Stimulated activated CD4-positive, alpha-beta T cell treated with anti-CD3 and anti-CD28 coated beads, Interleukin-15, amount 100 ng/mL, for 24 hours (primary cell): ENCODE measurements around the gene CAPSL.
"Not testable (repeated sequence)": the region's sequence is repeated elsewhere in the genome, so short reads cannot be mapped to it uniquely, and the experiment has no call there.

ENCODE experiments used
- DNase-seq: peaks from one replicate; pipeline ENCODE4 v3.0.0-alpha.2; 2020

The CAPSL gene

DNA sequence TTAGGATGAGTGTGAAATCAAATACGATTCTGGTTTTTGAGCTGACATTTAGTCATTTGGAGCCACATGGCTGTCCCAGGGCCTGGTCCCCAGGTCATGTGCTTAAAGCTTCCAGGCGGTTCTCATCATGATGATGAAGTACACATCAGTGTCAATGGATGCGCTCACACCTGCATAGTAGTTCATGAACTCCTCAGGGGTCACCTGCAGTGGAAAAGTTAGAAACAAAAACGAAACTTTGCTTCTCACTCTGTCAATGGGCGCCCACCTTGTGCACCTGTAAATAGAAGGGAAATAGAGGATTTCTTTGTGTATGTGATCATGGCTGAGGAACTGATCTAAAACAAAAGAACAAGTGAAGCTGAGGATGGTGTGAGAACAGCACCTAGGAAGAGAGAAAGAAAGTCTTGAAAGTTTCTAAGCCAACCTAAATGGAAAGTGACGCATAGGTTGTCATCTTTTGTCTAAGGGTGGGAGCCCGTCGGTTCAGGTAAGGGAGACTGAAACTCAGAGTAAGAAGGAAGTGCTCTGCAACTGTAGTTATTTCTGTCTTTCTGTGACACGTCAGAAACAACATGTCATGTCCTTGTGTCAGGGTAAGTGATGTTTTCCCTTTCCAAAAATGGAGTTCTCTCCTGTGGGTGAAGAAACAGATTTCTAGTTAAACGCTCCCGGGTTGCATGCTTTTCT lies 33.8 kb downstream of the CAPSL start:
- peak; percentile 60 for DNase-seq

- peak; percentile 49 for DNase-seq
These were observed 34.7 kb downstream of the CAPSL start for GRCh38 chr5:35903631-35904203.

DNA sequence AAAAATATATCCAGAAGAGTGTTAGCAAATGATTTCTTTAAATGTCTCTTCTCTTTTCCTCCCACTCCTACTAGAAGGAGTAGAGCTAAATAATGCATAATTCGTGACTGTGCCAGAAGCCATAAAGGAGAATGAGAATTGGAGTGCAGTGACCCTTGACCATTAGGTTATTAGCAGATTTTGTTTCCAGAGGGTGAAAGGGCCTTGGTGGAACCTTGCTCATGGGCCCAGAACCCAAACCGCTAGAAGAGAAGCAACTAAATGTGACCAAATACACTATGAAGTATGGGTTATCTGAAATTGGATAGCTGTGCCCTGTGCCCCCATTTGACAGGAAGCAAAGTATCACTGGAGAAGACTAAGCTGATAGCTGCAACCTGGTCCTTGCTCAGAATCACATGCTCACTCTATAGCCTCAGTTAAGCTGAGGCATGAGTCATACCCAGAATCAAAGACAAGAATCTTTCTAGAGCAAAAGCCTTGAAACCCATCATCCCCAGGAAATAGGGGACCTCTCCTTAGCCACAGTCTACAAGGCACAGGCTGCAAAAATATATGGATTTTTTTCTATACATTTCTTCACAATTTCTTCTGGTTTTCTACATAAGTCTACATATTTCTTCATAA lies 36.3 kb downstream of the CAPSL start:
- peak; percentile 37 for DNase-seq

- no peak for DNase-seq
These were observed 37.3 kb downstream of the CAPSL start for GRCh38 chr5:35900972-35901695.

GRCh38 chr5:35899800-35900199 lies 38.6 kb downstream of the CAPSL start:
- no peak for DNase-seq

DNA sequence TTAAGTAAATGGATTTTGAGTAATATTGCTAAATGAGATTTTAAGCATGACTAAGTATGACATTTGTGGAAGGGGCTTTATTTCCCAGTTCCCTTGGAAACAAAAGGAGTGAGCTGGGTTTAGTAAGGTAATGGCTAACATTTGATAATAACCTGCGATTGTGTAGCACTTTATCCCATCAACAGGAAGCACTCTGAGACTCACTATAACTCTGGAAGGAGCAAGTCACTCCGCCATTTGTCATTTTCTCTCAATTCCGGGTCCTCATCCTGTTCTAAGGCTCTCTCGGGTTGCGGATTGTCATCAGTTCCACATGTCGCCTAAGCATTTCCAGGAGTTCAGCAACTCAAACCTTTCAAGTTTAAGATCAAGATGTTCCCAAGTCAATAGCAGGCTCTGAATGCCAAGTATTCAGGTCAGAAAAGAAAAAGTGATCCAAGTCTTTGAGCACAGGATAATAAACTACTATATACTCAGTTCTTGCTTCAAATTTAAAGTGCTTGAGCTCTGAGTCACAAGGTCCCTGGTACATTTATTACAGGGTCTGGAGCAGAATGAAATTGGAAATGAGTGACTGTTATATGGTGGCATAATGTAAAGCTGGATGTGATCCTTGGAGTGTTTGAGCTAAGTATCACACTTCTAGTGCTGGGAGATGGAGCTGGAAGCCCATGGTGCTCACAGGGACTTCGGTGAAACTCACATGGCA lies 39.3 kb downstream of the CAPSL start:
- no peak for DNase-seq

- no peak for DNase-seq
These were observed 44.3 kb downstream of the CAPSL start for GRCh38 chr5:35894131-35894530.

DNA sequence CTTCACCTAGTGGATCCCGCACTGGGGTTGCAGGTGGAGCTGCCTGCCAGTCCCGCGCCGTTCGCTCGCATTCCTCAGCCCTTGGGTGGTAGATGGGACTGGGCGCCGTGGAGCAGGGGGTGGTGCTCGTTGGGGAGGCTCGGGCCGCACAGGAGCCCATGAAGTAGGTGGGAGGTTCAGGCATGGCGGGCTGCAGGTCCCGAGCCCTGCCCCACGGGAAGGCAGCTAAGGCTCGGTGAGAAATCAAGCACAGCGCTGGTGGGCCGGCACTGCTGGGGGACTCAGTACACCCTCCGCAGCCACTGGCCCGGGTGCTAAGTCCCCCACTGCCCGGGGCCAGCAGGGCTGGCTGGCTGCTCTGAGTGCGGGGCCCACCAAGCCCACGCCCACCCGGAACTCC lies 45.6 kb downstream of the CAPSL start:
- DNase-seq, result not testable (repeated sequence)

- no peak for DNase-seq
These were observed 48.1 kb downstream of the CAPSL start for GRCh38 chr5:35890021-35891020.

DNA sequence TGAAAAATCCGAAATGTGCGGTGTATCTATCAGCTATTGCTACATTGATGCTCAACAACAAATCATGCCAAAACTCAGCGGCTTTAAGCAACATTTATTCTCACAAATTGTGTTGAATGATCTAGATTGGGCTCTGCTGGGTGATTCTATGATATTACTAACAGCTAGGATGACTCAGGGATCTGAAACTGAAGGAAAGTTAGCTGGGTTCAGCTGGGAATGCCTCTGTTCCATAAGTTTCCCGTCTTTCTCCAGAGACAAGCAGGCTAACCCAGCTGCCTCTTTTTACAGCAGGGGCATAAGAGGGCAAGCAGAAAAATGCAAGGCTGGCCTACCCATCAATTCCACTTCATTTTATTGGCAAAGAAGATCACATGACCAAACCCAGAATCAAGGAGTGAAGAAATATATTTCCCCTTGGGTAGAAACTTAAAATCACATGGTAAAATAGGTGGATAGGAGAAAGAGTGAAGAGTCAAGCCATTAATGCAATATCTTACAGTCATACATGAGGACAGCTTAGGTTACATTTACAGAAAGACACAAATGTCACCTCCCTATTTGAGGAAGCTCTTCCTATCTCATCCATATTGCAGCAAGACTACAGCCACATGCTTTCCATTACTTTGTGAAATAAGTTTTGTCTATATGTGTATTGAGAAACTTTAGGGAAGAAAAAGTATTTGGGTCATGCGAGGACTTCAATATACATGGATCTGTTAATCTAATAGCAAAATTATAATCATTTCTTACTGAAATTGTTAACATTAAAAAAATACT lies 50.9 kb downstream of the CAPSL start:
- DNase-seq, result no peak

GRCh38 chr5:35886381-35886780 lies 52.0 kb downstream of the CAPSL start:
- DNase-seq, result no peak

DNA sequence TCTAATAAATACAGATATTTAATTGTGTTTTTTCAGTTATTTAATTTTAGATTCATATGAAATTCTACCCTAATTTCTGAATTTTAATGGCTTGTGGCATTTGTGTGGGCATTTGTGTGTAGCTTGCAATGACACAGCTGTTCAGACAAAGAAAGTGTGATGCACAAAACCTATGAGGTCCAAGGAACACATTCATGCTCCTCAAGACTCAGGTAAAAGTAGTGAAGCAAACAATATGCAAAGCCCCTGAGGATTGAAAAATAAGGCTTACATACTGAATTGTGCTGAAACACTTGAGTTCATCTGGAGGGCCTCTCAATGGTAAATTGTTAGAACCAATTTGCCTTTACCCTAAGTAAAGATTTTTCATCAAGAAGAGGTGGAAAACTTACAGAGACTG lies 53.6 kb downstream of the CAPSL start:
- DNase-seq, result no peak

DNA sequence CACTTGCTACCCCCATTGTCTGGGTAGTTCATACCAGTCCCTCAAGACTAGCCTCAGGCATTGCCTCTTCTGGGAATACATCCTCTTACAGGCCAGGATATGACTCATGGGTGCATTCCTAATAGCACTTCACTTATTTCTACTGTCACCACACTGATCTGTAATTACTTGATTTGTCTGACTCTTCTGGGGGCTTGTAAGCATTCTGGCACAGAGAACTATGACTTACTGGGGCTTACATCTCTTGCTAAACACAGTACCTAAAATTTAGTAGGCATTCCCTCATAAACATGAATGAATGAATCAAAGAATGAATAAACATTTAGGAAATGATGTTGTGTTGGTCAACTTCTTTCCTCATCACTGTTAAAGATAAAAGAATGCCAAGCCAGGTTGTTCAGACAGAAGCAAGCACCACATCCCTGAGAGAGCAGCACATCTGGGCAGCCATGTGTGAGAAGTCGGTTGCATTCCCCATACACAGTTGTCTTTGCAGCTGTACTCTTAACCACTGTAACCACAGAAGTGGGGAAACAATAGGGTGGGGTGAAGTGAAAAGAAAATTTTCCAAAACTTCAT lies 54.1 kb downstream of the CAPSL start:
- DNase-seq, result no peak

- no peak for DNase-seq
These were observed 56.7 kb downstream of the CAPSL start for GRCh38 chr5:35881758-35882157.

DNA sequence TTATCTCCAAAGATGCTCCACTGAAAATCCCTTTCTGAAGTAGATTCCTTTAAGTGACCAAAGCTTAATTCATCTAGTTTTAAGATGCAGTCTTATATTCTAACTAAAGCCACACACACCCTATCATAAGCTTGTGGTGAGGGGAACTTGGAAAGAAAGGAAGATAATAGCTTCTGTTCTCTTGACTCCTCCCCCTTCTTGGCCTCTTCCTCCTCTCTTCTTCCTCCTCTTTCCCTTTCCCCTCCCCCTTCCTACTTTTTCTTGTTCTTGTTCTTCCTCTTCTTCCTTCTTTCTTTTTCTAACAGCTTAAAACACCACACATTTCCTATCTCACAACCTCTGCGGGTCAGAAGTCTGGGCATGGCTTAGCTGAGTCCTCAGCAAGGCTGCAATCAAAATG lies 58.3 kb downstream of the CAPSL start:
- no peak for DNase-seq

- no peak for DNase-seq
These were observed 58.8 kb downstream of the CAPSL start for GRCh38 chr5:35879649-35880048.

DNA sequence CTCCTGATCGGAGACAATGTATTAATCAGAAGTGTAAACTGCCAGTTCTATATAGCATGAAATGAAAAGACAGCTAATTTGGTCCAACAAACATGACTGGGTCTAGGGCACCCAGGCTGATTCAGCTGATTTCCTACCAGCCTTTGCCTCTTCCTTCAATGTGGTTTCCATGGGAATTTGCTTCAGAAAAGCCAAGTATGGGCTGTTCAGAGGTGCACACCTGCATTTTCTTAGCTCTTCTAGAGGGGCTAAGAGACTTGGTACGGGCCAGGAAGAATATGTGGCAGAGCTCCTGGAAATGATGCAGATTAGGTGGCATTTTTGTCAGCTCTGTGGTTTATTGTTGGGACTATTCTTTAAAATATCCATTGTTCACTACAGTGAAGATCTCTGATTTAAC lies 59.3 kb downstream of the CAPSL start:
- DNase-seq, result no peak

GRCh38 chr5:35878079-35878478 lies 60.3 kb downstream of the CAPSL start:
- no peak for DNase-seq

DNA sequence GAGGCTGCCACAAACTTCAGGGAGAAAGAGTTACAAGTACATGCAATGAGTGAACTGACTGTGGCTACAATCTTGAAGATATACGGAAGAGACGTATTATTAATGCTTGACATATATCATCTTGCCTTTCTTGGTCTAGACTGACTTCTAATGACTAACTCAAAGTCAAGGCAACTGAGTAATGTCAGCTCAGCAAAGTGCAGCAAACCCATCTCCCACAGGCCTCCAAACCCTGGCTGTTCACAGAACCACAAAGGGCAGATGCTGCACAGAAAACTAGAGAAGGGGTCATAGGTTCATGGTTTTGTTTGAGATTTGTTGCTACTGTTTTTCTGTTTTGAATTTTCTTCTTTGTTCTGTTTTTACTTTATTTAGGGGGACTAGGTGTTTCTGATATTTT lies 60.8 kb downstream of the CAPSL start:
- DNase-seq, result no peak

DNA sequence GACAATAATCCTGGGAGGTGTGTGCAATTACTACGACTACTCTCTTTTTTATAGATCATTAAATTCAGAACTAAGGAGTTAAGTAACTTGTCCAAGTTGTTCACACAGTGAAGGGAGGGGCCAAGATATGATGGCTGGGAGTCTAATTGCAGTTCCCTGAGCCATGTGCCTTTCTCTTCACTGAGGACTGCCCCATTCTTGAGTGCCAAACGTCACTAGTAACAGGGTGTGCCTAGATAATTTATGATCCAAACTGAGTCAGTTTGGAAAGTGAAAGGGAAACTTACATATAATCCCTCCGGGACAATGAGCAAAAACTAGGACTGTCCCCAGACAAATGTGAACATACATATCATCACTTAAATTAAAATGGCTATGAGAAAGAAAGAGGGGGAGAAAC lies 61.5 kb downstream of the CAPSL start:
- no peak for DNase-seq

DNA sequence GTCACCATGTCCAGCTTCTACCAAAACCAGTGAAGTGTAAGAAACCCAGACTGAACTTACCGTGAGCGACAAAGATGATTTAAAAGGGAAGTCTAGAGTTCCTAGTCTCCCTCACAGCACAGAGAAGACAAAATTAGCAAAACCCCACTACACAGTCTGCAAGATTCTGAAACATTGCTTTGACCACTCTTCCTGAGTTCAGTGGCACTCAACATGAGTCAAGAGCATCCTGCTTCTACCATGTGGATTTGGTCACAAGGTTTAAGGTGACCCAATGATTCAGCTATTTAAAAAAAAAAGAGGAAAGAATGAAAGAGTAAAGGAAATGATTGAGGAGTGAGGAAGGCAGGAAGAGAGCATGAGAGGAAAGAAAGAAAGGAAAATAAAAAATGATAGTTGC lies 62.0 kb downstream of the CAPSL start:
- DNase-seq, result no peak
